SH-SY5Y (cell line): ENCODE measurements around the gene SHPK.

Source experiments
- GATA2 ChIP-seq: IDR thresholded peaks from 2 replicates; pipeline ENCODE4 v1.6.1; 2011; ENCODE audit warnings: mild to moderate bottlenecking, low read depth, low read length
- GATA3 ChIP-seq: IDR thresholded peaks from 2 replicates; pipeline ENCODE4 v1.6.1; 2011; ENCODE audit warnings: low read depth, mild to moderate bottlenecking, low read length, moderate library complexity

The SHPK gene

DNA sequence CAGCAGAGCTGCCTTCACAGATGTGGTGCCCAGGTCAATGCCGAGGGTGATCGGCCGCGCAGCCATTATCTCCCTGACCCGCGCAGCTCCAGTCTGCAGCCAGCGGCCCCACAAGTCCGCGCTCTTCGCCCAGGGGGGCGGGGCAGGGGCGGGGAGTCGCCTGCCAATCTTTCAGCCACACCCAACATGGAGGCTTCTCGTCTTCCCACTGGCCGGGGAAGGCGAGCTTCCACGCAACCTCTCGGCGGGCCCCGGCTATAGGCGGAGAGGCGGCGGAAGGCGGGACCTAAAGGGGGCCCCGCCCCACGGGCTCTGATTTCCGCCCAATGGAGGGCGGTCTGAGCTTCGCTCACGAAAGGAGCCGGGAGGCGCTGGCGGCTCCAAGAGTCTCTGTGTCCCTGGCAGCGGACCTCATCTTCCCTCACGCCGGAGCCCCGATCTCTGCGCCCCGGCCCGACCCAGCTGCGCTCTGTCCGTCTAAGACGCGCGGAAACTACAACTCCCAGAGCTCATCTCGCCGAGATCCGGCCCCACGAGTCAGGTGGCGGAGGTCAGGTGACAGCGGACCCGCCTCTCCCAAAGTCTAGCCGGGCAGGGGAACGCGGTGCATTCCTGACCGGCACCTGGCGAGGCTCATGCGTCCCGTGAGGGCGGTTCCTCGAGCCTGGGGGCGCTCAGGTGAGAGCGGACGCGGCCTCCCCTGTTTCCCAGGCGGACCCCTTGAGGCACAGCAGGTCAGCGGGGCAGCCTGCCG, at the start of gene SHPK, which contains the start of gene CTNS:
Gene SHPK (minus strand): TSS at position 97 of the 754 bp plus-strand sequence. CDS start 31 bp downstream, at position 66.
Gene CTNS (plus strand): TSS at position 607 of the 754 bp plus-strand sequence. CDS start 3,447 bp downstream, outside the sequence.
- TF ChIP-seq GATA2 (no peak), GATA3 (no peak)

- TF ChIP-seq GATA2 (no peak), GATA3 (no peak)
These were observed 49.1 kb upstream of the SHPK start for GRCh38 chr17:3685174-3685573.

GRCh38 chr17:3683054-3683511, 47.0 kb upstream of the SHPK start:
- TF ChIP-seq GATA2: no peak
- TF ChIP-seq GATA3: no peak

- TF ChIP-seq GATA3 (no peak), GATA2 (no peak)
These were observed 46.0 kb upstream of the SHPK start for GRCh38 chr17:3682033-3682432.

DNA sequence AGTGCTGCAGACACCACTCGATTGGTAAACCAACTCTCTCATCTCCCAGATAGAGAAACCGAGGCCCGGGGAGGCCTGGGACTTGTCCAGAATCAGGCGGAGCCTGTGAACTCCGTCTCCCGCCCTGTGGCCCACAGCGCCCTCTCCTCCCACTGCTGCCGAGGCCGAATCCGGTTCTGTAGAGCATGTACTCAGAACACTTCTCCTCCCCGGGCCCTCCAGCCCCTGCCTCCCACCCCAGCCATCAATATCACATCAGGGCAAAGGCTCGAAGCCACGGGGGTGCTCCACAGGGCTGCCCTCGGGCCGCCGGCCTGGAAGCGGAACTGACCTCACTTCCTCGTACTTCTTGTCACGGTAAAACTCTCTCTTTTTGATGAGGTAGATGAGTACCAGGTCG, 45.5 kb upstream of the SHPK start:
- TF ChIP-seq GATA3: no peak
- TF ChIP-seq GATA2: no peak

- TF ChIP-seq GATA3: no peak
- TF ChIP-seq GATA2: no peak
These were observed 45.0 kb upstream of the SHPK start for GRCh38 chr17:3681057-3681456.

- TF ChIP-seq GATA3: no peak
- TF ChIP-seq GATA2: no peak
These were observed 43.6 kb upstream of the SHPK start for GRCh38 chr17:3679531-3680126.

- TF ChIP-seq GATA2 (no peak), GATA3 (no peak)
These were observed 42.9 kb upstream of the SHPK start for GRCh38 chr17:3678821-3679530.

GRCh38 chr17:3678095-3678820, 42.2 kb upstream of the SHPK start:
- no peak for TF ChIP-seq GATA2
- no peak for TF ChIP-seq GATA3

DNA sequence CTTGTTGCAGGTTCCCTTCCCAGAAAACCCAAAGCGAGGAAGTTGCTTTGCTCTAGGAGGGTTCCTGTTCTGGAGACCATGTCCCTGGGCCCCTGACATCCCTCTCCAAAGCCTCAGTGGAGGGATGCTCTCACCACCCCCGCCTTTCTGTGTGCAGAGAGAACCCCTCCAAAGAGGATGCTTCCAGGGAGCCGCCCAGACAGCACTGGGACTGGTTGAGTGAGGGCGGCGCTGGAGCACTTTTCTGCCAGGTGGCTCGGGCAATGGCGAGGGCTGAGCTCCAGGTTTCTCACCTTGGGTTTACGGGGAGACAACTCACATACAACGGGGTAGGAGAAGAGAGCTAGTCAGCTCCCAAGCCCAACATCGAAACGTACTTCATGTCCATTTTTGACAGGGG, 39.8 kb upstream of the SHPK start:
- TF ChIP-seq GATA2: no peak
- no peak for TF ChIP-seq GATA3

GRCh38 chr17:3672571-3672970, 36.5 kb upstream of the SHPK start:
- no peak for TF ChIP-seq GATA2
- TF ChIP-seq GATA3: no peak

- TF ChIP-seq GATA2 (no peak), GATA3 (no peak)
These were observed 33.5 kb upstream of the SHPK start for GRCh38 chr17:3669548-3669947.

DNA sequence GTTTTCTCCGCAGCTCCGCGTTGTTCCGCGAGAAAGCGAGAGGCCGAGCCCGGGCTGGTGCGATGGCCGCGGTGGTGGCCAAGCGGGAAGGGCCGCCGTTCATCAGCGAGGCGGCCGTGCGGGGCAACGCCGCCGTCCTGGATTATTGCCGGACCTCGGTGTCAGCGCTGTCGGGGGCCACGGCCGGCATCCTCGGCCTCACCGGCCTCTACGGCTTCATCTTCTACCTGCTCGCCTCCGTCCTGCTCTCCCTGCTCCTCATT, 33.0 kb upstream of the SHPK start:
- no peak for TF ChIP-seq GATA2
- TF ChIP-seq GATA3: no peak
